GM19372 (cell line): ENCODE measurements around the gene TNFRSF6B.
A peak's percentile ranks its signal among the peaks of the same experiment; 100 is the strongest.
"Not testable (repeated sequence)": the region's sequence is repeated elsewhere in the genome, so short reads cannot be mapped to it uniquely, and the experiment has no call there.

Experiments used
- ATAC-seq: cut with Tn5 transposase; IDR thresholded peaks from one replicate; pipeline ENCODE4 v1.9.1; 2021; ENCODE audit warnings: mild to moderate bottlenecking, low read depth, moderate library complexity; ENCODE audit not compliant: unreplicated experiment

Gene TNFRSF6B

DNA sequence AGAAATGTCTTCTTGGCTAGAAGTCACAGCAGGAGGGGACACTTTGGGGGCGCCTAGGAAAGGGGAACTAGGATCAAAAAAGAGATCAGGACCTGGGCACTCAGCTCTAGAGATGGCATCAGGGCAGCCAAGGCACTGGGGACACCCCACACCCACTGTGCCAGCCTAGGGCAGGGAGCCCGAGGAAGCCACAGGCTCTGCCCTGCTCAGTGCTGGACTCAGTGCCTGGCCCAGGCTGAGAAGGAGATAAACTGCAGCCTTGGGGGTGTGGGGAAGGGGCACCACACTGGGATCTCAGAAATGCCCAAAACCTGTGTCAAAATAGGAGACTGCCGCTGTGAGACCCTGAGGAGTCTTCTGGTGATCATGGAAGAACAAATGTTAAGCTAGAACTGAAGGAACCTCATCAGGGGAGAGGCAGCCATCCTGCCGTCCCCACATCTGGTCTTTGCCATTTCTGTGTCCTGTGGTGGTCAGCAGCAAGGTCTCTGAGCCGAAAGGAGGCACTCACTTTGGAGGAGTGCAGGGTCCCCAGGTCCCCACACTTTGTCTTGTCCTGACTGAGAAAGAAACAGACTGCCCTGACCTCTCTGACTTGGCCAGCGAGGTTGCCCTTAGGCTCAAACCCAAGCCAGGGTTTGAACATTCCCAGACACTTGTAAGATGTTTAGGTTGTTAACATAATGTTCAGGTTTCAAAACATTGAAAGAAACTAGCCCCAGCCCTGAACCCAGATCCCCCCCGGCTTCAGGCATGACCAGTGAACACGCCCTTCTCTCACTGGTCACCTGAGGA, 9.0 kb downstream of the TNFRSF6B start:
- ATAC-seq: no peak

DNA sequence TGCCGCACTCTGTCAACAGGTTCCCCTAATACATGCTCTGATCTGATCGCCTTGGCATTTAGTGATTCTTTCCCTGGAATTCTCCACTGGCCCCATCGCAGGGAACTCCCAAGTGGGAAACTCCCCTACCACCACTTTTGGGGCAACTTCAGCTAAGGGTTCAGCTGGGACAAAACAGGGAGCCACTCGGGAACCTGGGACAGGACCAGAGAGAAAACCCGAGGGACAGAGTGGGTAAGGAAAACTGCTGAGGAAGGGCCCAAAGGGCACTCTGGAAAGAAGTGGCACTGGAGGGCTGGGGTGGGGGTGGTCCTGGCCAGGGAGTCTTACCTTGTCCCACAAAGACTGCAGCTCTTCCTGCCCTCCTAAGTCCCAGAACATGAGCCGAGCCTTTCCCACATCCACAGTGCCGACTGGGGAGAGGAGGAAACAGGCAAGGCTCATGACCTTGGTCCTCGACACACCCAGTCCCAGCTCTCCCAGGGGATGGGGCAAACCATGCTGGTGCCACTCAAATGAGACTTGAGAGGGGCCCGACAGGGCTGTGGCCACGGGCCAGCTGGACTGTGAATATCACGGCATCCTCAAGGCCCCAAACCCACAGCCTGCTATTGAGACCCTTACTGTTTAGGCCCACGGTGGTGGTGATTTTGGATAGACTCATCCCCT, 9.7 kb downstream of the TNFRSF6B start:
- ATAC-seq: no peak

DNA sequence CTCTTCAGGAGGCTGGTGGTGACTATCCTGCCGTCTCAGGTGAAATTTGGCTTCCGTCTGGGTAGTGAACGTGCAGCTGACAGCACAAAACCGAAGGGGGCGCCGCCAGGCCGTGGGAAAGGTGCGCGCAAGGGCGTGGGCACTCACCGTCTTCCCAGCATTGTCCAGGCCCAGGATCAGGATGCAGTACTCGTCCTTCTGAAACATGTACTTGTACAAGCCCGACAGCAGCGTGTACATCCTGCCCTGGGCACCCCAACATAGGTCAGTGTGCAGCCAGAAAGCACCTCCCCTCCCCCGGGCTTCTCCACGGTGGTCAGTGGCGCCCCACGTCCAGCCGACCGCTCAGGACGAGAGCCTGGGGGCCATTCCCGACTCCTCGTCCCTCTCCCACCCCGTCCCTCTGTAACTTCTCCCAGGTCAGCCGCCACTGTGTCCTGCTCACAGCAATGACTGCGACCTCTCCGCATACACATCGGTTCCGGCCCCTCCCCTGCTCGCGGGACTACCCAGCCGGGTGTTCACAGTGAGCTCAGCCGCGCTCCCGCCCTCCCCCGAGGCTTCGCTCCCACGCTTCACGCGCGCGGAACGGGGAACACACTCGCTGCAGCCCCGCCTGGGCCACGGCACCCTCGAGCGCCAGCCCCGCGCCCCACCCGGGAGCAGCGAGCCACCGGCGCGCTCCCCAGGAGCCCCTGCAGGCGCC, 10.6 kb downstream of the TNFRSF6B start:
- ATAC-seq: peak; percentile 23

DNA sequence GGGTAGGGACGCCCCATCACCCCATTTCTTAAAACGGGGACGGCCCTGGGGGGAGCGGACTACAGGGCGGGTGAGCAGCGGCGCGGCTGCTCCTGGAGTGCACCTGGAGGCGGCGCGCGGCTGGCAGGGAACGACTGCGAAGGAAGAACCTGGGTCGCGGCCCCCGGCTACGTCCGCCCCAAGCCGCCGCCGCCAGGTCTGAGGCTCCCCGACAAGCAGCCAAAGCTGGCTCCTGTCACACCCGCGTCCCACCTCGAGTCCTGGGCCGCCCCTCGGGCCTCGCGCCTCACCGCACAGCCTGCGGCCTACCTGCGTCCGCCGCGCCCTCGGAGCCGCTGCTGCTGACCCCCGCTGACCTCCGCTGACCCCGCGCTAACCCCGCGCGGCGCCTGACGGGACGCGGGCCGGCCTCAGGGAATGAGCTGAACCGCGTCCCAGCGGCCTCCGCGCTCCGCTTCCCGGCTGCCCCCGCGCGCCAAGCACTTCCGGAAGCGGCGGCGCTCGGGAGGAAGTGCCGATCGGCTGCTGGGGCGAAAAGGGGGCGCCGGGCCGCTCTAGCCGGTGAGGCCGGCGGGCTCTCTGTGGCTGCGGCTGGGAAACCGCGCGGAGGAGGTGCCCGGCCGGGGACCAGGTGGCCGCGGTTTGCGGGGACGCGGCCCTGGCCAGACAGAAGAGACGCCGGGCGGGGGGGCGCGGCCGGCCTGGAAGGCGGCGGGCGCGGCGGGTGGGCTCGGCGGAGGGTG, 11.3 kb downstream of the TNFRSF6B start, which contains the start of the genes ARFRP1 and ZGPAT:
TSS of gene ARFRP1 (minus strand) at position 419 of the 743 bp plus-strand sequence. CDS start 885 bp downstream, outside the sequence.
TSS of gene ZGPAT (plus strand) at position 482 of the 743 bp plus-strand sequence. CDS start 542 bp downstream, outside the sequence.
- ATAC-seq: peak; percentile 76

DNA sequence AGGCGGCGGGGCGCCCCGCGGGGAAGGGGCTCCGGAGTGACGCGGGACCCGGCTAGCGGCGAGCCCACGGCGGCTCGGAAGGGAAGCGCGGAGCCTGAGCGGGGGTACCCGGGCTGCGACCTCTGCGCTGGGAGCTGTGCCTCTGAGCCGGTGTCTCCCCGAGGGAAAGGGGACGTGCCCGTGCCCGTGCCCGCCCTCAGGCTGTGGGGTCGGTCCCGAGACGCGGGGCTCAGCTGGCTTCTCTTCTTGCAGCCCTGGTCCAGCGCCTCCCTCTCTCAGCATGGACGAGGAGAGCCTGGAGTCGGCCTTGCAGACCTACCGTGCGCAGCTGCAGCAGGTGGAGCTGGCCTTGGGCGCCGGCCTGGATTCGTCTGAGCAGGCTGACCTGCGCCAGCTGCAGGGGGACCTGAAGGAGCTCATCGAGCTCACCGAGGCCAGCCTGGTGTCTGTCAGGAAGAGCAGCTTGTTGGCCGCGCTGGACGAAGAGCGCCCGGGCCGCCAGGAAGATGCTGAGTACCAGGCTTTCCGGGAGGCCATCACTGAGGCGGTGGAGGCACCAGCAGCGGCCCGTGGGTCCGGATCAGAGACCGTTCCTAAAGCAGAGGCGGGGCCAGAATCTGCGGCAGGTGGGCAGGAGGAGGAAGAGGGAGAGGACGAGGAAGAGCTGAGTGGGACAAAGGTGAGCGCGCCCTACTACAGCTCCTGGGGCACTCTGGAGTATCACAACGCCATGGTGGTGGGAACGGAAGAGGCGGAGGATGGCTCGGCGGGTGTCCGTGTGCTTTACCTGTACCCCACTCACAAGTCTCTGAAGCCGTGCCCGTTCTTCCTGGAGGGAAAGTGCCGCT, 12.1 kb downstream of the TNFRSF6B start:
- ATAC-seq: no peak

DNA sequence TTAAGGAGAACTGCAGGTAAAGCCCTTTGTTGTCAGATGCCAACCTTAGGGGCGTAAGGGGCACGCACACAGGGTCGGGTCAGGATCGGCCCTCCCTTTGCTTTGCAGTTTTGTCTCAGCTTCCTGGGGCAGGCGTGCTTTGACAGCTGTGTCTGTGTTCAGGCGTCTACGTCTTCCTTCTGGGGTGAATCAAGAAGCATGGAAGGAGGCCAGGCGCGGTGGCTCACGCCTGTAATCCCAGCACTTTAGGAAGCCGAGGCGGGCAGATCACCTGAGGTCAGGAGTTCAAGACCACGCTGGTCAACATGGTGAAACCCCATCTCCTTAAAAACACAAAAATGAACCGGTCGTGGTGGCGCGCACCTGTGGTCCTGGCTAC, 12.7 kb downstream of the TNFRSF6B start:
- ATAC-seq: no peak

DNA sequence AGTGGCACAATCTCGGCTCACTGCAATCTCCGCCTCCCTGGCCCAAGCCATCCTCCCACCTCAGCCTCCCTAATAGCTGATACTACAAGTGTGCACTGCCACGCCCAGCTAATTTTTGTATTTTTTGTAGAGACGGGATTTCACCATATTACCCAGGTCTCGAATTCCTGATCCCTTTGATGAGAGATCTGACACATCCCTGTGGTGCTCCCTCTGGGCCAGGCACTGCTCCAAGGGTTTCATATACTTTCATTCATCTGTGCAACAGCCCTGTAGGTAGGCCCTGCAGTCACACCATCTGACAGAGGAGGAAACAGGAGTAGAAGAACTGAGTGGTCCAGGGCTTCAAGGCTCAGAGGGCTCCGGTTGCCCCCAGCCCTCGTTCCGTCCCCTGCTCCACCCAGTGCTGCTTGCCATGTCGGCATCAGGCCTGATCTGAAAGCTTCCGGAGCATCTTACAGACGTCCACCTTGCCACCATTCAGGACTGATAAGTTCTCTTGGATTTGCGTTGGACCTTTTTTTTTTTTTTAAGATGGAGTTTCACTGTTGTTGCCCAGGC, 14.7 kb downstream of the TNFRSF6B start:
- ATAC-seq: no peak

DNA sequence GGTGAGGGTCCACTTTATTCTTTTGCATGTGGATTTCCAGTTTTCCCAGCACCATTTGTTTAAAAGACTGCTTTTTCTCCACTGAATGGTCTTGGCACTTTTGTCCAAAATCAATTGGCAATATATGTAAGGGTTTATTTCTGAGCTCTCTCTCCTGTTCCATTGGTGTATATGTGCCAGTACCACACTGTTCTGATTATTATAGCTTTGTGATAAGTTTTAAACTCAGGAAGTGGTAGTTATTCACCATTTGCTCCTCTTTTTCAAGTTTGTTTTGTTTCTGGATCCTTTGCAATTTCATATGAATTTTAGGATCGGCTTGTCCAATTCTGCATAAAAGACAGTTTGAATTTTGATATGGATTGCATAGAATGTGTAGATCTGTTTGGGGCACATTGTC, 15.7 kb downstream of the TNFRSF6B start:
- ATAC-seq: no peak

DNA sequence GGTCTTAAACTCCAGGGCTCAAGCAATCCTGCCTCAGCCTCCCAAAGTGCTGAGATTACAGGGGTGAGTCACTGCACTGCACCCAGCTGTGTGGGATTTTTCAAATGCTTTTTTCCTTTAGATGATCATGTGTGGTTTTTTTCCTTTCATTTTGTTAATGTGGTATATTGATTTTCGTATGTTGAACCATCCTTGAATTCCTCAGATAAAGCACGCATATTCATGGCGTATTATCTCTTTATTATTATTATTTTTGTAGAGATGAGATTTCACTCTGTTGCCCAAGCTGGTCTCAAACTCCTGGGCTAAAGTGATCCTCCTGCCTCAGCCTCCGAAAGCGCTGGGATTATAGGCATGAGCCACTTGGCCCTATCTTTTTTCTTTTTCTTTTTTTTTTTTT, 18.4 kb downstream of the TNFRSF6B start:
- no peak for ATAC-seq

DNA sequence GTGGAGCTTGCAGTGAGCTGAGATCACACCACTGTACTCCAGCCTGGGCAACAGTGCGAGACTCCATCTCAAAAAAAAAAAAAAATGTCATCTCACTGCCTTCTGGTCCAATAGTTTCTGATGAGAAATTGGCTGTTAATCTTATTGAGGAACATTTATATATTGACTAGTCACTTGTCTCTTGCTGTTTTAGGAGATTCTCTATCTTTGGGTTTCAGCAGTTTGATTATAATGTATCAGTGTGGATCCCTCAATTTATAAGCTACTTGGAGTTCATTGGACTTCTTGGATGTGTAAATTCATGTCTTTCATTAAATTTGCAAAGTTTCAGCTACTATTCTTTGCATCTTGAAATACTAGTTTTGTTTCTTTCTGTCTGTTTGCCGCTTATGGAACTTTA, 22.5 kb downstream of the TNFRSF6B start:
- ATAC-seq: no peak

DNA sequence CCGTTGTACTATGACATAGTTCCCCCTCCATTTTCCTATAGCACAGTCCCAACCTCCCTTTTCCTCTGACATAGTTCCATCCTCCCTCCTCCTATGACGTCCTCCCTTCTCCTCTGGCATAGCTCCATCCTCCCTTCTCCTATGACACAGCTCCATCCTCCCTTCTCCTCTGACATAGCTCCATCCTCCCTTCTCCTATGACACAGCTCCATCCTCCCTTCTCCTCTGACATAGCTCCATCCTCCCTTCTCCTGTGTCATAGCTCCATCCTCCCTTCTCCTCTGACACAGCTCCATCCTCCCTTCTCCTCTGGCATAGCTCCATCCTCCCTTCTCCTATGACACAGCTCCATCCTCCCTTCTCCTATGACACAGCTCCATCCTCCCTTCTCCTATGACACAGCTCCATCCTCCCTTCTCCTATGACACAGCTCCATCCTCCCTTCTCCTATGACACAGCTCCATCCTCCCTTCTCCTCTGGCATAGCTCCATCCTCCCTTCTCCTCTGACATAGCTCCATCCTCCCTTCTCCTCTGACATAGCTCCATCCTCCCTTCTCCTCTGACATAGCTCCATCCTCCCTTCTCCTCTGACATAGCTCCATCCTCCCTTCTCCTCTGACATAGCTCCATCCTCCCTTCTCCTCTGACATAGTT, 26.6 kb downstream of the TNFRSF6B start:
- not testable (repeated sequence) for ATAC-seq

DNA sequence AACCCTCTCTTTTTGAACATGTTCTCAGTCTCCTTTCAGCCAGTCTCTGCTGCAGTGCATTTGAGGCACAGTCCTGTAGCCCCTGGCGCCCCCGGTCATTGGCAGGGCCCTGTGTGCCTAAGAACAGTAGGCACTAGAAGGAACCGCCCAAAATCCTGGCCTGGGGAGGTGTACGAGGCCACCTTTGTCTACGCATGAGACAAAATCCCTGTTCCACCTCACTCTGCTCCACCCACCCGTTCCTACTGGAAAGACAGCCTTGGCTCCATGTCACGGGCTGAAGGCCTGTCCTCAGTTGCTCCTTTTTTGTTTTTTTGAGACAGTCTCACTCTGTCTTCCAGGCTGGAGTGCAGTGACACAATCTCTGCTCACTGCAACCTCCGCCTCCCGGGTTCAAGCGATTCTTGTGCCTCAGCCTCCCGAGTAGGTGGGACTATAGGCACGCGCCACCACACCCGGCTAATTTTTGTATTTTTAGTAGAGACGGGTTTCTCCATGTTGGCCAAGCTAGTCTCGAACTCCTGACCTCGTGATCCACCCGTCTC, 33.8 kb downstream of the TNFRSF6B start:
- not testable (repeated sequence) for ATAC-seq

DNA sequence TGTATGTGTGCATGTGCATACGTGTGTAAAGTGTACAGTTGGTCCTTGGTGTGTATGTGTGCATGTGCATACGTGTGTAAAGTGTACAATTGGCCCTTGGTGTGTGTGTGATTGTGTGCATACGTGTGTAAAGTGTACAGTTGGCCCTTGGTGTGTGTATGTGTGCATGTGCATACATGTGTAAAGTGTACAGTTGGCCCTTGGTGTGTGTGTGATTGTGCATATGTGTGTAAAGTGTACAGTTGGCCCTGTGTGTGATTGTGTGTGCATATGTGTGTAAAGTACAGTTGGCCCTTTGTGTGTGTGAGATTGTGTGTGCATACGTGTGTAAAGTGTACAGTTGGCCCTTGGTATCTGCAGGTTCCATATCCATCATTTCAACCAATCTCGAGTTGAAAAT, 35.0 kb downstream of the TNFRSF6B start:
- no peak for ATAC-seq

DNA sequence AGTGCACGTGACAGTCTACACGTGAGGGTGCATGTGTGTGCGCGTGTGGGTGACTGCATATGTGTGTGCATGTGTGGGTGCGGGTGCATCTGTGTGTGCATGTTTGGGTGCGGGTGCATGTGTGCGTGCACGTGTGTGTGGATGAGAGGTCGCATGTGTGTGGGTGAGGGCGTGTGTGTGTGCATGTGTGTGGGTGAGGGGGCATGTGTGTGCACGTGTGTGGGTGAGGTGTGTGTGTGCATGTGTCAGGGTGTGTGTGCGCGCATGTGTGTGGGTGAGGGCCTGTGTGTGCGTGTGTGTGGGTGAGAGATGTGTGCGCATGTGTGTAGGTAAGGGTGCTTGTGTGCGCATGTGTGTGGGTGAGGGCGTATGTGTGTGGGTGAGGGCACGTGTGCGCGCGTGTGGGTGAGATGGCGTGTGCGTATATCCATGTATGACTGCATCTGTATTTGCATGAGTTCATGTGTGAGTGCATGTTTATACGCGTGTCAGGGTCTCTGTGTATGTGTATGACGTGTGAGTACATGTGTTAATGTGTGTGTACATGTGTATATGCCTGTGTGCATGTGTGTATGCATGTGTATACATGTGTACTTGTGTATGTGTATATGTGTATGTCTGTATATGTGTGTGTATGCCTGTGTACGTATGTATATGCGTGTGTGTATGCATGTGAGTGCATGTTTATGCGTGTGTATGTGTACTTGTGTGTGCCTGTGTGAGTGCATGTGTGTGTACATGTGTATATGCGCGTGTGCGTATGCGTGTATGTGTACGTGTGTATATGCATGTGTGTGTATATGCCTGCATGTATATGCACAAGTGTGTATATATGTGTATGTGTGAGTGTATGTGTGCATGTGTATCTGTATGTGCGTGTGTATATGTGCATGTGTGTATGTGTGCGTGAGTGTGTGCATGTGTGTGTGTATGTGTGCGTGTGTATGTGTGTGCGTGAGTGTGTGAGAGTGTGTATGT, 36.0 kb downstream of the TNFRSF6B start:
- ATAC-seq: no peak

DNA sequence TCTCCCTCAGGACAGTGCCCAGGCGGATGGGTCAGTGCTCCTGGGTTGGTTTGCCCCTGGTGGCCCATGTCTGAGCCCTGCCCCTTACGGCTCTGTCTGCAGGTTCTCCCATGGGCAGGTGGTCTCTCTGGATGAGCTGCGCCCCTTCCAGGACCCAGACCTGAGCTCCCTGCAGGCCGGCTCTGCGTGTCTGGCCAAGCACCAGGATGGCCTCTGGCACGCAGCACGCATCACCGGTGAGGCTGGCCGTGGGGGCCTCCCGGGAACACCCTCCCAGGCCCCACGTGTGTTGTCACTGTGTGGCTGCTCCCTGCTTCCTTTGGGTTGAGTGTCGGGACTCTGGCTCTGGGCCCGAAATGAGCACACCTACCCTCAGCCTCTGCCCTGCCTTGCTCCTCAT, 36.7 kb downstream of the TNFRSF6B start:
- no peak for ATAC-seq

DNA sequence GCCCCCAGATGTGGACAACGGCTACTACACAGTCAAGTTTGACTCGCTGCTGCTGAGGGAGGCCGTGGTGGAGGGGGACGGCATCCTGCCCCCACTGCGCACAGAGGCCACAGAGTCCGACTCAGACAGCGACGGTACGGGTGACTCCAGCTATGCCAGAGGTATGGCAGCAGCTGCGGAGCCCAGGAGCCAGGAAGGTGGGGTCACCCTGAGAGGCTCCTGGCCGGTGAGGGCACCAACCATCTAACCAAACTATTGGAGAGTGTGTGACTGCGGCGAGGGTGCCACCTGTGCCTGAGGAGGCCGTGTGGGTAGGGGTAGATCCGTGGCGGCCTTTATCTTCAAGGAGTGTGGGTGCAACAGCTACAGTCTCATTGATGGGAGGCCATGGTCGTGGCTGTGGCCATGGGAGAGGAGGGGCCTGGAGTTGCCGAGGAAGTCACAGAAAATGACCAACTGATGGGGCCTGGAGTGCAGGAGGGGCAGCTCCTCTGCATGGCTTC, 37.2 kb downstream of the TNFRSF6B start:
- ATAC-seq: no peak
